ENCODE data around the gene TRIM8. TPM values are rescaled to one million over a fixed set of nuclear protein-coding genes. Genes with fewer than 3 reads are reported as not detected.

Gene TRIM8
- total RNA-seq, 1 experiment from 2014 or later = 91.6 TPM

DNA sequence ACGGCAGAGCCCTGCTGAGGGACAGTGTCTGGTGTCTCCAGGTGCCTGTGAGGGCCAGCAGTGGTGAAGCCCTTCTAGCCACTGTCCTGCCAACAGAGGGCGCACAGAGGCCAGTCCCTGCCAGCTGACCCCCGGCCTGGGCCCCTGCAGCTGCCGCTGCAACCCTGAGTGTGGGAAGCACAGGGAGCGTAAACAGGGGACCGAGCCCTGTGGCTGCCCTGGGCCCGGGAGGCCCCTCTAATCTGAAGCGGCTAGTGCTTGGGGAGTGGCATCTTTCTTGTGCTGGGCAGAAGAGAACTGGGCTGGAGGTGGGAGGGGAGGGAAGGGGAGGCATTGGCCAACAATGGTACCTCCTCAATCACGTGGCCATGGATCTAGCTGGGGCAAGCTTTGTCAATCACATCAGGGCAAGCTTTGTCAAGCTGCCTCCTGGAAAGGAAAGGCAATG, 34.6 kb downstream of the TRIM8 start:
- ChIA-PET RAD21 (ENCODE audit: low non-redundant PET in 1 of 2, low total read pairs in 2 of 2, uncharacterized antibody in 2 of 2, unreplicated experiment in 2 of 2) (interaction anchor here in 1 of 2 experiments (0.6 kb wide), 1 partner anchor 297 kb away, joined by 3 read pairs; no protein-coding TSS in a partner anchor), POLR2A (interaction anchor here (0.9 kb wide), 1 partner anchor 36 kb away, joined by 3 read pairs; the partner anchor contains the start of genes ARL3 and SFXN2), CTCF (interaction anchor here (0.6 to 3.5 kb wide), 17 partner anchors 9 to 807 kb away, joined by 3 to 40 read pairs (median 4); partner anchors contain the start of genes ACTR1A, ARL3, SFXN2 and SUFU)
- Histone ChIP-seq H3K9me3 (ENCODE audit: control insufficient read depth in 1 of 2, insufficient read depth in 1 of 2, low read depth in 1 of 2, low read length in 2 of 2) (no peaks in the 10 kb centered on the region), H3K4me3 (replicated peaks in 1 of 2; ENCODE audit: low read depth in 1 of 2, low read length in 2 of 2) (no peak overlapping the region), H3K79me2 (ENCODE audit: insufficient read depth, low read length) (no peaks in the 10 kb centered on the region), H3K27ac (ENCODE audit: low read depth, low read length) (no peak overlapping the region), H3K9me2 (ENCODE audit: insufficient read depth) (no peaks in the 10 kb centered on the region), H3K9ac (ENCODE audit: low read length) (no peak overlapping the region), H3K27me3 (ENCODE audit: insufficient read depth, low read length) (no peaks in the 10 kb centered on the region), H3K36me3 (ENCODE audit: control insufficient read depth in 1 of 2, insufficient read depth in 2 of 2, low read length in 2 of 2) (no peaks in the 10 kb centered on the region; a peak in 1 of 4 replicates), H4K20me1 (ENCODE audit: insufficient read depth) (no peaks in the 10 kb centered on the region), H3K4me2 (ENCODE audit: low read length) (peak overlapping the region; percentile 43), H2AFZ (ENCODE audit: low read depth, low read length, poor library complexity, severe bottlenecking) (no peak overlapping the region), H3K4me1 (ENCODE audit: control insufficient read depth in 1 of 2, insufficient read depth in 2 of 2, low read length in 2 of 2) (peaks cover 3 to 10% of the 10 kb centered on the region in 2 experiments; a peak in 3 of 4 replicates)
- intact Hi-C loops (cut with micrococcal nuclease) = no loop called here
- TF ChIP-seq, protein P1, sequence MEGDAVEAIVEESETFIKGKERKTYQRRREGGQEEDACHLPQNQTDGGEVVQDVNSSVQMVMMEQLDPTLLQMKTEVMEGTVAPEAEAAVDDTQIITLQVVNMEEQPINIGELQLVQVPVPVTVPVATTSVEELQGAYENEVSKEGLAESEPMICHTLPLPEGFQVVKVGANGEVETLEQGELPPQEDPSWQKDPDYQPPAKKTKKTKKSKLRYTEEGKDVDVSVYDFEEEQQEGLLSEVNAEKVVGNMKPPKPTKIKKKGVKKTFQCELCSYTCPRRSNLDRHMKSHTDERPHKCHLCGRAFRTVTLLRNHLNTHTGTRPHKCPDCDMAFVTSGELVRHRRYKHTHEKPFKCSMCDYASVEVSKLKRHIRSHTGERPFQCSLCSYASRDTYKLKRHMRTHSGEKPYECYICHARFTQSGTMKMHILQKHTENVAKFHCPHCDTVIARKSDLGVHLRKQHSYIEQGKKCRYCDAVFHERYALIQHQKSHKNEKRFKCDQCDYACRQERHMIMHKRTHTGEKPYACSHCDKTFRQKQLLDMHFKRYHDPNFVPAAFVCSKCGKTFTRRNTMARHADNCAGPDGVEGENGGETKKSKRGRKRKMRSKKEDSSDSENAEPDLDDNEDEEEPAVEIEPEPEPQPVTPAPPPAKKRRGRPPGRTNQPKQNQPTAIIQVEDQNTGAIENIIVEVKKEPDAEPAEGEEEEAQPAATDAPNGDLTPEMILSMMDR (IDR thresholded peaks at IDR 0.05 in 2 of 3, conservative IDR thresholded peaks at IDR 0.05 in 1 of 3; ENCODE audit: borderline replicate concordance in 1 of 3, insufficient read depth in 1 of 3, low read depth in 2 of 3, low read length in 2 of 3) = peak; percentile 62 to 98 (median 95); a peak in 5 of 6 replicates
- no peak for TF ChIP-seq ZFX (IDR thresholded peaks at IDR 0.05)
- peak; percentile 75 for TF ChIP-seq RAD21 (IDR thresholded peaks at IDR 0.05; ENCODE audit: low read depth)
- ATAC-seq = peak; percentile 98
- no peak for DNase-seq (ENCODE audit: low read depth, low spot score)
- BruUV-seq (replicated peaks) = no TSS peak

DNA sequence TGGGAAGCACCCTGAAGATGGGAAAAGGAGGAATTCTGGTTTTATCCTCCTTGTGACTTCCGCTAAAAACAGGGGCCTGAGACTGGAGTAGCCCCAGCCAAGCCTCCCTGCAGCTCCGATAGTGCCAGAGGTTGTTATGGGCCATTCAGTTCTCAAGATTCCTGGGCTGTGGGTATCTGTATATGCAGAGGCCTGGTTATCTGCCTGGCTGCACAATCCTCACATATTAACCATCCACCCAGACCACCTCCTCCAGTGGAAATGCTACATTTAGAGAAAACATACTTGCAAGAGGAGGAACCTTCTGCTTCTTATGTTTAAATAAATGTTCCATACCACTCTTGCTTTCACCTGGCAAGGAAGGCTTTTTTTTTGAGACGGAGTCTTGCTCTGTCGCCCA, 35.3 kb downstream of the TRIM8 start:
- intact Hi-C loops (cut with micrococcal nuclease) = no loop called here
- ATAC-seq (no peak), DNase-seq (ENCODE audit: low read depth, low spot score) (no peak)
- H3K4me1 ChIP-seq (ENCODE audit: control insufficient read depth in 1 of 2, insufficient read depth in 2 of 2, low read length in 2 of 2) = peaks cover 0 to 10% of the 10 kb centered on the region in 2 experiments; a peak in 2 of 4 replicates
- no peak overlapping the region for H3K27ac ChIP-seq (ENCODE audit: low read depth, low read length)
- H3K79me2 ChIP-seq (ENCODE audit: insufficient read depth, low read length) = no peaks in the 10 kb centered on the region
- H3K27me3 ChIP-seq (ENCODE audit: insufficient read depth, low read length) = no peaks in the 10 kb centered on the region
- no peaks in the 10 kb centered on the region; a peak in 1 of 4 replicates for H3K36me3 ChIP-seq (ENCODE audit: control insufficient read depth in 1 of 2, insufficient read depth in 2 of 2, low read length in 2 of 2)
- ChIA-PET CTCF (interaction anchor here (0.6 to 3.5 kb wide), 13 partner anchors 10 to 672 kb away, joined by 3 to 40 read pairs (median 4); partner anchors contain the start of genes ARL3, SFXN2 and WBP1L), POLR2A (interaction anchor here (0.9 kb wide), 1 partner anchor 35 kb away, joined by 3 read pairs; the partner anchor contains the start of genes ARL3 and SFXN2), RAD21 (ENCODE audit: low non-redundant PET in 1 of 2, low total read pairs in 2 of 2, uncharacterized antibody in 2 of 2, unreplicated experiment in 2 of 2) (interaction anchor here in 1 of 2 experiments (0.6 kb wide), 1 partner anchor 297 kb away, joined by 3 read pairs; no protein-coding TSS in a partner anchor)
- H3K4me2 ChIP-seq (ENCODE audit: low read length) = no peak overlapping the region
- no peak overlapping the region for H3K4me3 ChIP-seq (replicated peaks in 1 of 2; ENCODE audit: low read depth in 1 of 2, low read length in 2 of 2)
- no peak overlapping the region for H3K9ac ChIP-seq (ENCODE audit: low read length)
- no peaks in the 10 kb centered on the region for H3K9me2 ChIP-seq (ENCODE audit: insufficient read depth)
- H4K20me1 ChIP-seq (ENCODE audit: insufficient read depth) = no peaks in the 10 kb centered on the region
- no peaks in the 10 kb centered on the region for H3K9me3 ChIP-seq (ENCODE audit: control insufficient read depth in 1 of 2, insufficient read depth in 1 of 2, low read depth in 1 of 2, low read length in 2 of 2)
- BruUV-seq (replicated peaks) = no TSS peak
- H2AFZ ChIP-seq (ENCODE audit: low read depth, low read length, poor library complexity, severe bottlenecking) = no peak overlapping the region
- TF ChIP-seq, protein P2, sequence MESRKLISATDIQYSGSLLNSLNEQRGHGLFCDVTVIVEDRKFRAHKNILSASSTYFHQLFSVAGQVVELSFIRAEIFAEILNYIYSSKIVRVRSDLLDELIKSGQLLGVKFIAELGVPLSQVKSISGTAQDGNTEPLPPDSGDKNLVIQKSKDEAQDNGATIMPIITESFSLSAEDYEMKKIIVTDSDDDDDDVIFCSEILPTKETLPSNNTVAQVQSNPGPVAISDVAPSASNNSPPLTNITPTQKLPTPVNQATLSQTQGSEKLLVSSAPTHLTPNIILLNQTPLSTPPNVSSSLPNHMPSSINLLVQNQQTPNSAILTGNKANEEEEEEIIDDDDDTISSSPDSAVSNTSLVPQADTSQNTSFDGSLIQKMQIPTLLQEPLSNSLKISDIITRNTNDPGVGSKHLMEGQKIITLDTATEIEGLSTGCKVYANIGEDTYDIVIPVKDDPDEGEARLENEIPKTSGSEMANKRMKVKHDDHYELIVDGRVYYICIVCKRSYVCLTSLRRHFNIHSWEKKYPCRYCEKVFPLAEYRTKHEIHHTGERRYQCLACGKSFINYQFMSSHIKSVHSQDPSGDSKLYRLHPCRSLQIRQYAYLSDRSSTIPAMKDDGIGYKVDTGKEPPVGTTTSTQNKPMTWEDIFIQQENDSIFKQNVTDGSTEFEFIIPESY (IDR thresholded peaks at IDR 0.05; ENCODE audit: extremely low read depth, insufficient replicate concordance, low read length) = no peak
- TF ChIP-seq JUND (IDR thresholded peaks at IDR 0.05) (no peak), SRF (IDR thresholded peaks at IDR 0.05; ENCODE audit: low read depth) (no peak), POLR2AphosphoS5 (IDR thresholded peaks at IDR 0.05; ENCODE audit: low read depth, low read length) (no peak), SIN3A (IDR thresholded peaks at IDR 0.05; ENCODE audit: low read depth) (no peak), ZNF274 (IDR thresholded peaks at IDR 0.05; ENCODE audit: low read depth, low read length) (no peak), ELF1 (IDR thresholded peaks at IDR 0.05; ENCODE audit: borderline replicate concordance, low read depth) (no peak), FOSL1 (IDR thresholded peaks at IDR 0.05; ENCODE audit: low read depth) (no peak), RAD21 (IDR thresholded peaks at IDR 0.05; ENCODE audit: low read depth) (no peak)
- TF ChIP-seq, protein P1 (IDR thresholded peaks at IDR 0.05 in 2 of 3, conservative IDR thresholded peaks at IDR 0.05 in 1 of 3; ENCODE audit: borderline replicate concordance in 1 of 3, insufficient read depth in 1 of 3, low read depth in 2 of 3, low read length in 2 of 3) = no peak
- TF ChIP-seq, protein P3, sequence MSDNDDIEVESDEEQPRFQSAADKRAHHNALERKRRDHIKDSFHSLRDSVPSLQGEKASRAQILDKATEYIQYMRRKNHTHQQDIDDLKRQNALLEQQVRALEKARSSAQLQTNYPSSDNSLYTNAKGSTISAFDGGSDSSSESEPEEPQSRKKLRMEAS (IDR thresholded peaks at IDR 0.05) = no peak
